Ovary (tissue), 9 donors: Measurements from ENCODE around the gene STK24. TPM values are rescaled to one million over a fixed set of nuclear protein-coding genes. Genes with fewer than 3 reads are reported as not detected.

Source experiments
- DNase-seq, 5 donors: peaks; one replicate each; pipeline ENCODE4 v3.0.0-alpha.2; 2019 to 2020
- H3K27ac ChIP-seq, 2 donors: fragments of 200-600 bp; one replicate each; pipeline versions ENCODE4 v1.5.1 to v1.8.0; 2019 to 2022
- H3K27me3 ChIP-seq: fragments of 200-600 bp; one replicate; pipeline ENCODE4 v1.8.0; 2022
- H3K36me3 ChIP-seq: fragments of 200-600 bp; sonication (generic); one replicate; pipeline ENCODE4 v1.5.1; 2019
- H3K4me1 ChIP-seq: one replicate; pipeline ENCODE4 v1.8.1; 2013; ENCODE audit warnings: mild to moderate bottlenecking, moderate library complexity; ENCODE audit not compliant: insufficient read depth
- H3K4me3 ChIP-seq: fragments of 200-600 bp; sonication (generic); one replicate; pipeline ENCODE4 v1.5.1; 2017
- H3K9me3 ChIP-seq, 2 donors: fragments of 200-600 bp in 1 of 2; sonication (generic) in 1 of 2; one replicate each; pipeline versions ENCODE4 v1.5.1 to v1.8.1; 2013 to 2019; ENCODE audit warnings: mild to moderate bottlenecking in 1 of 2, moderate library complexity in 1 of 2
- EP300 ChIP-seq: sonication (generic); formaldehyde crosslinking; IDR thresholded peaks from one replicate; pipeline ENCODE4 v1.6.1; 2017; ENCODE audit warnings: antibody characterized with exemption
- POLR2A ChIP-seq: fragments of 450-650 bp; IDR thresholded peaks from one replicate; pipeline ENCODE4 v1.6.1; 2017; ENCODE audit warnings: antibody characterized with exemption, mild to moderate bottlenecking, moderate library complexity
- WGBS, 3 donors: extraction: QIAGEN DNeasy Blood & Tissue Kit in 1 of 3; methylation state at CpG; one replicate each; pipeline versions ENCODE4 v1.1.5 to v1.1.7; 2013 to 2017; 5-methylcytosine and 5-hydroxymethylcytosine counted together
- intact Hi-C, 4 donors: fragments of 100-400 bp; cut with DNase I; formaldehyde crosslinking; loops; one replicate each; pipeline versions ENCODE4 v1.11.0 to v1.15.1; 2022 to 2023
- polyA plus RNA-seq, 2 donors: library from polyadenylated mRNA; stranded (reverse); fragments of 200-250 nt in 1 of 2; fragments of 350-450 nt in 1 of 2; fragmentation: Illumina TruSeq in 1 of 2; extraction: RNeasy Lipid Tissue Mini Kit (QIAGEN cat#74804) in 1 of 2; gene quantifications; one replicate each; pipeline ENCODE4 v1.2.3, GENCODE V29; 2013 to 2014
- total RNA-seq, 7 donors: library from RNA; depleted of rRNA in 2 of 7; stranded (reverse); fragments of >200 nt in 2 of 7; fragmentation: NEBNext Ultra II Directional in 3 of 7; extraction: Animal tissue kit (Norgen Biotek cat#: 25700) in 3 of 7; gene quantifications; one replicate each; pipeline versions ENCODE4 v1.1.0 to v1.2.4, GENCODE V29; 2016 to 2023
- TF ChIP-seq, protein P1 (sequence below), 3 donors: fragments of 450-650 bp in 2 of 3; fragments of 200-600 bp in 1 of 3; IDR thresholded peaks; one replicate each; pipeline versions ENCODE4 v1.5.1 to v1.8.0; 2016 to 2022; ENCODE audit warnings: antibody characterized with exemption in 3 of 3, mild to moderate bottlenecking in 1 of 3
- donor health status: DM: no; HTN: no; CAD: no; lungs with moderate emphysema.
- donor health status: DM: no; HTN: no; CAD: no.
- donor health status: Bipolar disorder and iron deficiency.
- donor health status: DM: yes; HTN: yes; CAD: no.
- donor health status: DM: no; HTN: no; CAD: no.
- donor health status: DM: yes; HTN: yes; CAD: no.

STK24 gene
- total and polyA plus RNA-seq, 9 donors = 34.0 to 153 (median 60.6) TPM

- no peak for DNase-seq
- intact Hi-C loops = loop anchor here in 2 of 4 donors (5.0 to 10.0 kb wide), 4 partner anchors 131 to 299 kb away; partner anchors contain the start of genes FARP1 (in 1 of the 2) and STK24 (in 1 of the 2)
- Histone ChIP-seq H3K36me3 (no peaks in the 10 kb centered on the region), H3K27ac (no peak overlapping the region), H3K27me3 (no peaks in the 10 kb centered on the region), H3K4me1 (peaks cover 2% of the 10 kb centered on the region), H3K9me3 (no peaks in the 10 kb centered on the region), H3K4me3 (no peak overlapping the region)
- TF ChIP-seq, protein P1, sequence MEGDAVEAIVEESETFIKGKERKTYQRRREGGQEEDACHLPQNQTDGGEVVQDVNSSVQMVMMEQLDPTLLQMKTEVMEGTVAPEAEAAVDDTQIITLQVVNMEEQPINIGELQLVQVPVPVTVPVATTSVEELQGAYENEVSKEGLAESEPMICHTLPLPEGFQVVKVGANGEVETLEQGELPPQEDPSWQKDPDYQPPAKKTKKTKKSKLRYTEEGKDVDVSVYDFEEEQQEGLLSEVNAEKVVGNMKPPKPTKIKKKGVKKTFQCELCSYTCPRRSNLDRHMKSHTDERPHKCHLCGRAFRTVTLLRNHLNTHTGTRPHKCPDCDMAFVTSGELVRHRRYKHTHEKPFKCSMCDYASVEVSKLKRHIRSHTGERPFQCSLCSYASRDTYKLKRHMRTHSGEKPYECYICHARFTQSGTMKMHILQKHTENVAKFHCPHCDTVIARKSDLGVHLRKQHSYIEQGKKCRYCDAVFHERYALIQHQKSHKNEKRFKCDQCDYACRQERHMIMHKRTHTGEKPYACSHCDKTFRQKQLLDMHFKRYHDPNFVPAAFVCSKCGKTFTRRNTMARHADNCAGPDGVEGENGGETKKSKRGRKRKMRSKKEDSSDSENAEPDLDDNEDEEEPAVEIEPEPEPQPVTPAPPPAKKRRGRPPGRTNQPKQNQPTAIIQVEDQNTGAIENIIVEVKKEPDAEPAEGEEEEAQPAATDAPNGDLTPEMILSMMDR (IDR thresholded peaks at IDR 0.05) = no peak
- TF ChIP-seq EP300 = no peak
- no peak for TF ChIP-seq POLR2A
- 68 to 85% (median 73%) methylated on average over 11 of the region's 11 CpGs for WGBS, 3 donors
Measured at GRCh38 chr13:98443329-98443728, 133.6 kb downstream of the STK24 start.

- WGBS, 3 donors = 74 to 78% (median 76%) methylated on average over 27 of the region's 27 CpGs
Measured at GRCh38 chr13:98442391-98443230, 134.3 kb downstream of the STK24 start.

GRCh38 chr13:98441056-98441676 lies 135.7 kb downstream of the STK24 start:
- peaks cover 2% of the 10 kb centered on the region for H3K4me1 ChIP-seq
- no peak for DNase-seq
- H3K4me3 ChIP-seq = no peak overlapping the region
- intact Hi-C loops = loop anchor here in 2 of 4 donors (5.0 to 10.0 kb wide), 4 partner anchors 134 to 296 kb away; partner anchors contain the start of genes FARP1 (in 1 of the 2) and STK24 (in 1 of the 2)
- WGBS, 3 donors = 83 to 84% (median 84%) methylated on average over 21 of the region's 21 CpGs
- no peak for TF ChIP-seq POLR2A
- TF ChIP-seq EP300 = no peak
- TF ChIP-seq, protein P1 (IDR thresholded peaks at IDR 0.05) = no peak
- H3K27me3 ChIP-seq = no peaks in the 10 kb centered on the region
- no peaks in the 10 kb centered on the region for H3K9me3 ChIP-seq
- no peaks in the 10 kb centered on the region for H3K36me3 ChIP-seq
- no peak overlapping the region for H3K27ac ChIP-seq

More at GRCh38 chr13:98442391-98443230, 134.3 kb downstream of the STK24 start:
- TF ChIP-seq, protein P1 (IDR thresholded peaks at IDR 0.05) = no peak
- TF ChIP-seq EP300 (no peak), POLR2A (no peak)
- intact Hi-C loops = loop anchor here in 2 of 4 donors (5.0 to 10.0 kb wide), 4 partner anchors 132 to 298 kb away; partner anchors contain the start of genes FARP1 (in 1 of the 2) and STK24 (in 1 of the 2)
- Histone ChIP-seq H3K9me3 (no peaks in the 10 kb centered on the region), H3K4me3 (no peak overlapping the region), H3K36me3 (no peaks in the 10 kb centered on the region), H3K27ac (no peak overlapping the region), H3K4me1 (peaks cover 2% of the 10 kb centered on the region), H3K27me3 (no peaks in the 10 kb centered on the region)
- DNase-seq = no peak

DNA sequence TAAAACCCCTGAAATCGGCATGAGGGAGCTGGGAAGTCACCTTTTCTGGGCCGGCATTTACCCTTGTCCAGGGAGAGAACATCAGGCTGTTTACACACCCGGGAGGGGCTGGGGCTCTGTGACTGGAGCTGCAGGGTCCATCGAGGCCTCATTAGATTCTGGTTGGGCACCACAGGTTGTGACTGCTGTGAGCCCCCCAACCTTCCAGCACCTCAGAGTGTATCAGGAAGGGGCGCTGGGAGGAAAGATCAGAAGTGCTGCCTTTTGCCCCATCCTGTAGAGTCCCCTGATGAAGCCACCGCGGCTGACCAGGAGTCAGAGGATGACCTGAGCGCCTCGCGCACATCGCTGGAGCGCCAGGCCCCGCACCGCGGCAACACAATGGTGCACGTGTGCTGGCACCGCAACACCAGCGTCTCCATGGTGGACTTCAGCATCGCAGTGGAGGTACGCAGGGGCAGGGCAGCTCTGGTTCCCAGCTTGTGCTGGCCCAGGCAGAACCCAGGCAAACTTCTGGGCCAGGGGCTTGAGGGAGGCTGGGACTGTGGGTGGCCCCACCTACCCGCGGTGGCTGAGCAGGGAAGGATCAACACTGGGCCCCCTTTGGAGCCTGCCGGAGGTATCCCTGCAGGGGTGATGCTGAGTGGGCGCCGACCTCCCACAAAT lies 136.4 kb downstream of the STK24 start:
- no peaks in the 10 kb centered on the region for H3K9me3 ChIP-seq
- intact Hi-C loops = loop anchor here in 2 of 4 donors (5.0 to 10.0 kb wide), 4 partner anchors 134 to 296 kb away; partner anchors contain the start of genes FARP1 (in 1 of the 2) and STK24 (in 1 of the 2)
- H3K27me3 ChIP-seq = no peaks in the 10 kb centered on the region
- peaks cover 1% of the 10 kb centered on the region for H3K4me1 ChIP-seq
- no peak for DNase-seq
- H3K4me3 ChIP-seq = no peak overlapping the region
- WGBS, 3 donors = 91 to 94% (median 91%) methylated on average over 25 of the region's 25 CpGs
- no peaks in the 10 kb centered on the region for H3K36me3 ChIP-seq
- TF ChIP-seq, protein P1 (IDR thresholded peaks at IDR 0.05) = no peak
- TF ChIP-seq POLR2A = no peak
- no peak for TF ChIP-seq EP300
- no peak overlapping the region for H3K27ac ChIP-seq
